ENCODE data around the gene TIMP2. TPM values are rescaled to one million over a fixed set of nuclear protein-coding genes. Genes with fewer than 3 reads are reported as not detected.
"Not testable (repeated sequence)": the region's sequence is repeated elsewhere in the genome, so short reads cannot be mapped to it uniquely, and the experiment has no call there.

The TIMP2 gene
- total RNA-seq, 4 donors from 2014 or later, result 119 to 399 (median 127) TPM

- H3K4me1 ChIP-seq, result no peaks in the 10 kb centered on the region
- H3K36me3 ChIP-seq, result no peaks in the 10 kb centered on the region
- H3K27ac ChIP-seq, result peak overlapping the region in 1 of 2 donors; percentile 92
- intact Hi-C loops (cut with DNase I; ENCODE audit: low total_unique reads), result loop anchor here (10.0 kb wide), 1 partner anchor 56 kb away; the partner anchor contains the start of gene TIMP2
- H3K9me3 ChIP-seq, result no peaks in the 10 kb centered on the region
- no peak overlapping the region for H3K4me3 ChIP-seq
- no peak for DNase-seq
- H3K27me3 ChIP-seq, result no peaks in the 10 kb centered on the region
- TF ChIP-seq CTCF (IDR thresholded peaks at IDR 0.05) (no peak), POLR2A (IDR thresholded peaks at IDR 0.05) (no peak)
Observed at GRCh38 chr17:78868391-78868790, 56.8 kb downstream of the TIMP2 start.

- not testable (repeated sequence) for H3K9me3 ChIP-seq, DNase-seq, H3K4me3 ChIP-seq, H3K4me1 ChIP-seq, H3K27me3 ChIP-seq, H3K36me3 ChIP-seq
- intact Hi-C loops (cut with DNase I; ENCODE audit: low total_unique reads), result loop anchor here (2.0 to 10.0 kb wide), 2 partner anchors 58 to 104 kb away; partner anchors contain the start of gene TIMP2
- peak overlapping the region; percentile 54 to 92 for H3K27ac ChIP-seq
Observed at GRCh38 chr17:78867046-78867445, 58.1 kb downstream of the TIMP2 start.

GRCh38 chr17:78865682-78866390, 59.4 kb downstream of the TIMP2 start:
- H3K4me3 ChIP-seq, result no peak overlapping the region
- H3K9me3 ChIP-seq, result no peaks in the 10 kb centered on the region
- peak overlapping the region; percentile 54 to 92 for H3K27ac ChIP-seq
- H3K4me1 ChIP-seq, result no peaks in the 10 kb centered on the region
- intact Hi-C loops (cut with DNase I; ENCODE audit: low total_unique reads), result loop anchor here (2.0 to 10.0 kb wide), 2 partner anchors 59 to 105 kb away; partner anchors contain the start of gene TIMP2
- DNase-seq, result peak; percentile 82 to 86
- TF ChIP-seq POLR2A (IDR thresholded peaks at IDR 0.05), result no peak
- TF ChIP-seq CTCF (IDR thresholded peaks at IDR 0.05), result peak; percentile 91 to 93 (median 93)
- no peaks in the 10 kb centered on the region for H3K36me3 ChIP-seq
- H3K27me3 ChIP-seq, result no peaks in the 10 kb centered on the region

- Histone ChIP-seq H3K27ac (peak overlapping the region; percentile 84 to 92), H3K36me3 (no peaks in the 10 kb centered on the region), H3K9me3 (no peaks in the 10 kb centered on the region), H3K4me1 (no peaks in the 10 kb centered on the region), H3K27me3 (no peaks in the 10 kb centered on the region), H3K4me3 (no peak overlapping the region)
- no peak for DNase-seq
- intact Hi-C loops (cut with DNase I; ENCODE audit: low total_unique reads), result loop anchor here (10.0 kb wide), 1 partner anchor 61 kb away; the partner anchor contains the start of gene TIMP2
- no peak for TF ChIP-seq CTCF (IDR thresholded peaks at IDR 0.05)
- no peak for TF ChIP-seq POLR2A (IDR thresholded peaks at IDR 0.05)
Observed at GRCh38 chr17:78864117-78864516, 61.1 kb downstream of the TIMP2 start.

GRCh38 chr17:78862073-78863023, 62.8 kb downstream of the TIMP2 start:
- intact Hi-C loops (cut with DNase I; ENCODE audit: low total_unique reads), result loop anchor here (10.0 kb wide), 1 partner anchor 62 kb away; the partner anchor contains the start of gene TIMP2
- Histone ChIP-seq H3K4me3 (no peak overlapping the region), H3K9me3 (no peaks in the 10 kb centered on the region), H3K27me3 (no peaks in the 10 kb centered on the region), H3K4me1 (no peaks in the 10 kb centered on the region), H3K27ac (peak overlapping the region; percentile 84 to 92), H3K36me3 (no peaks in the 10 kb centered on the region)
- peak; percentile 89 to 94 for DNase-seq
- TF ChIP-seq CTCF (IDR thresholded peaks at IDR 0.05) (no peak), POLR2A (IDR thresholded peaks at IDR 0.05) (peak; percentile 32 to 43)

All from uterus (tissue), 4 donors.